ENCODE measurements around the gene CPNE9.

Gene CPNE9

DNA sequence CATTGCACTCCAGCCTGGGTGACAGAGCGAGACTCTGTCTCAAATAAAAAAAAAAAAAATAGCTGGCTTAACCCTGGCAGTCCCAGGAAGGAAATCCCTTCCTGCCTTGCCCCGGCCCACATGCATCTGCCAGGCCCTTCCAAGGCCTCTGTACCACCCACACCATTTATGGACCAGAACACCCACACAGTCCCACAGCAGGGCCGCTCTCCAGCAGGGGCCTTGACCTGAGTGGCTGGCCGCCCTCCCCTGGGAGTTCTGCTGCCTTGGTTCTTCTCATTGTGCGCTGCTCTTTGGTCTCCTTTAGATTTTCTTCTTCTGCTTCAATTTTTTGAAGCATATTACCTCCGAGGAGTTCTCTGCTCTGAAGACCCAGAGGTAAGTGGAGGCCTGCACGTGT lies 16.1 kb upstream of the CPNE9 start:
- no peak for DNase-seq (ENCODE audit: low read depth)

DNA sequence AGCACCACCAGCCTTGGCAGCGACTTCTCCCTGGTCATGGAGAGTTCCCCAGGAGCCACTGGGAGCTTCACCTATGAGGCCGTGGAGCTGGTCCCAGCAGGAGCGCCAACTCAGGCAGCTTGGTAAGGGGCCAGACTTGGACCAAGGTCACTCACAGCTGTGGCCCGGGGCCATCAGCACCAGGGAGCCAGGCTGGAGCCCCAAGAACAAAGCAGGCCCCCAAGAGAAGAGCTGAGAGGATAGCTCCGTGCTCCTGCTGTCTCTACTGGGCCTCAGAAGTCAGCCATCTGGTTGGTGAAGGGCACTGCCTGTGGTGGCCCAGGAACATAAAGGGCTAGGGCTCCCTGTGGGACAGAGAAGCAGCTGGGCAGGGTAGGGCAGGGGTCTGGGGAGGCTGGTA lies 14.7 kb upstream of the CPNE9 start:
- DNase-seq (ENCODE audit: low read depth): no peak

DNA sequence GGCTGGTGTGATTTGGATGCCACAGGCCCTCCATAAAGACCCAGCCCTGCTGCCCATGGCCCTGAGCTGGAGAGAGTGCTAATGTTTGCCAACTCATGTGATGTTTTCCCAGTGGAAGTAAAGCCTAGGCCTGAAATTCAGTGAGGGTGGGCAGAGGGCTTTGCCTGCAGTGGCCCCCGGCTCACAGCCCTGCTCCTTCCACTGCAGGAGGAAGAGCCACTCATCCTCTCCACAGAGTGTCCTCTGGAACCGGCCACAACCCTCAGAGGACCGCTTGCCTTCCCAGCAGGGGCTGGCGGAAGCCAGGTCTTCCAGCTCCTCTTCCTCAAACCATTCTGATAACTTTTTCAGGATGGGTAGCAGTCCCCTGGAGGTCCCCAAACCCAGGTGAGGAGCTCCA lies 13.9 kb upstream of the CPNE9 start:
- no peak for DNase-seq (ENCODE audit: low read depth)

- no peak for DNase-seq (ENCODE audit: low read depth)
Observed at GRCh38 chr3:9690451-9691450, 12.9 kb upstream of the CPNE9 start.

GRCh38 chr3:9691636-9692035 lies 12.0 kb upstream of the CPNE9 start:
- DNase-seq (ENCODE audit: low read depth): no peak

GRCh38 chr3:9692416-9692815 lies 11.2 kb upstream of the CPNE9 start:
- no peak for DNase-seq (ENCODE audit: low read depth)

- no peak for DNase-seq (ENCODE audit: low read depth)
Observed at GRCh38 chr3:9695345-9695744, 8.3 kb upstream of the CPNE9 start.

DNA sequence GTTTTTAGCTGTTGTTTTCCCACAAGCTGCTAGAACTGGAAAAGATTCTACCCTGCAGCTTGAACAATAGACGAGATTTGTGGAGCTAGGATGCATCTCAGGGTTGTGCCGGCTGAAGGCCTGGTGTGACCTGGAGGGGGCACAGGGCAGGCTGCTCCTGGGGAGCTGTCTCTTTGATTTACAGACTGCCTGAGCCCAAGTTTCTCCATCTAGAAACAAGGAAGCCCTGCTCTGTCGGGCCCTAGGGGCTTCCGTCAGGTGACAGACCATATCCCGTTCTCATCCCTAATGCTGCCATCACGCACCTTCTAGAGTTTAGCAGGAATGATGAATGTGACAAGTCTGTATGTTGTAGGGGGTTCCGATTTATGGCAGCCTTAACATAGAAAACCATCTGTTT lies 7.9 kb upstream of the CPNE9 start:
- DNase-seq (ENCODE audit: low read depth): no peak

- no peak for DNase-seq (ENCODE audit: low read depth)
Observed at GRCh38 chr3:9696480-9697220, 7.0 kb upstream of the CPNE9 start.

DNA sequence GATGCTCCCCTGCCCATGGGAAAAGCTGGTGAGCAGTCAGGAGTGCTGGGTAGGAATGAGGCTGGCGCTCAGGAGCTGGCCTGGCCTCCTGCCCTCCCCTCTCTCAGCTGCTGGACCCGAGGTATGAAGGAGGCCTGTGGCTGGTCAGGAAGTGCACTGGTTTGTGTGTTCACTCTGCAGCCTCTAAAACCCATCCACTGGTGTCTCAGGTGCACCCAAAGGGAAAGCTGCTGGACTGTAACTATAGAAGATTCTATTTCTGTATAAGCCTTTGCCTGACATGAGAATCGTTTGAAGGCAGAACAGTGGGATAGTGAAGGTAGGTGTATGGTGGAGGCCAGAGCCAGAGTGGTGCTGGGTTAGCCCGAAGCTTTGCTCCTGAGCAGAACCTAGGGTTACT lies 5.7 kb upstream of the CPNE9 start:
- no peak for DNase-seq (ENCODE audit: low read depth)

DNA sequence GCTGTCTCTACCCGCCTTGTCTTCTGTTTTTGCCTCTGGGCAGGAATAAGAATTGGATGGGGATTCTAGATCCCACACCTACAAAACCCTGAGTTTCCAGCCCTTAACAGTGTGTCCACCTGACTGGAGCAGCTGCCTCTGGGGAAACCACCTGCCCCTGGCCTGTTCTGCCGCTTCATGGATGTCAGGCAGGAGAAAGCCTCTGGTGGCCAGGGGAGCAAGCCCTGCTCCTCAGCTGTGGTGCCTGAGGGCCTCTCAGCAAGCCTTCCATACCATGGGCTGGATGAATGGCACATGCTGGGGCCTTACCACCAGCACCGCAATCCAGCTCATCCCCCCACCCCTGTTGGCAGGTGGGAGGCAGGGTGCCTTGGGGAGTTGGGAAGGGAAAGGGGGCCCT lies 5.3 kb upstream of the CPNE9 start:
- DNase-seq (ENCODE audit: low read depth): no peak

DNA sequence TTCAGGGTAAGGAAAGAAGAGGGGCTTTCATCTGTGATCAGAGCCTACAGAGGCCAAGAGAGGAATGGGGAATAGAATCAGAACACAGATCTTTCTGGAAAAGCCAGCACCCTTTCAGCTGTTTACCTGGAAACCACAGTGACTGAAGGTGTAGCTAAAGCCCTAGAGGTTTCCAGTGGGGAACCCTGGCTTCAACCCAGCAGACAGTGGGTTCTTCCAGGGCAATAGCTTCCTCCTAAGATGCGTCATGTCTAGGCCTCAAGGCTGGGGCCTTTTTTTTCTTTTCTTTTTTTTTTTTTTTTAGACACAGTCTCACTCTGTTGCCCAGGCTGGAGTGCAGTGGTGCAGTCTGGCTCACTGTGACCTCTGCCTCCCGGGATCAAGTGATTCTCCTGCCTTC lies 3.1 kb upstream of the CPNE9 start:
- DNase-seq (ENCODE audit: low read depth): no peak

GRCh38 chr3:9701006-9701405 lies 2.6 kb upstream of the CPNE9 start:
- no peak for DNase-seq (ENCODE audit: low read depth)

DNA sequence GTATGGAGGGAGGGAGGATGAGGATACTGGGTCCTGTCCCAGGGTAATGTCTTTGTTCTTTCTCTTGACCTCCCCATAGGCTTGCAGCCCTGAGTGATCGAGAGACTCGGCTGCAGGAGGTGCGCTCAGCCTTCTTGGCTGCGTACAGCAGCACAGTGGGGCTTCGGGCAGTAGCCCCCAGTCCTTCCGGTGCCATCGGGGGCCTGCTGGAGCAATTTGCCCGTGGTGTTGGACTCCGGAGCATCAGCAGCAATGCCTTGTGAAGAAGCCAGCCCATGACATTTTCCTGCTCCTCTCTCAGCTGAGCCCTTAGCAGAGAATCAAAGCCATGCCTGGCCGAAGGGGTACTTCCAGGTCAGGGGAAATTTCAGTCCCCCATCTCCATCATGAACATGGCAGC lies 1.9 kb upstream of the CPNE9 start:
- DNase-seq (ENCODE audit: low read depth): no peak

- no peak for DNase-seq (ENCODE audit: low read depth)
Observed at GRCh38 chr3:9703240-9703639, 393 bp upstream of the CPNE9 start.

DNA sequence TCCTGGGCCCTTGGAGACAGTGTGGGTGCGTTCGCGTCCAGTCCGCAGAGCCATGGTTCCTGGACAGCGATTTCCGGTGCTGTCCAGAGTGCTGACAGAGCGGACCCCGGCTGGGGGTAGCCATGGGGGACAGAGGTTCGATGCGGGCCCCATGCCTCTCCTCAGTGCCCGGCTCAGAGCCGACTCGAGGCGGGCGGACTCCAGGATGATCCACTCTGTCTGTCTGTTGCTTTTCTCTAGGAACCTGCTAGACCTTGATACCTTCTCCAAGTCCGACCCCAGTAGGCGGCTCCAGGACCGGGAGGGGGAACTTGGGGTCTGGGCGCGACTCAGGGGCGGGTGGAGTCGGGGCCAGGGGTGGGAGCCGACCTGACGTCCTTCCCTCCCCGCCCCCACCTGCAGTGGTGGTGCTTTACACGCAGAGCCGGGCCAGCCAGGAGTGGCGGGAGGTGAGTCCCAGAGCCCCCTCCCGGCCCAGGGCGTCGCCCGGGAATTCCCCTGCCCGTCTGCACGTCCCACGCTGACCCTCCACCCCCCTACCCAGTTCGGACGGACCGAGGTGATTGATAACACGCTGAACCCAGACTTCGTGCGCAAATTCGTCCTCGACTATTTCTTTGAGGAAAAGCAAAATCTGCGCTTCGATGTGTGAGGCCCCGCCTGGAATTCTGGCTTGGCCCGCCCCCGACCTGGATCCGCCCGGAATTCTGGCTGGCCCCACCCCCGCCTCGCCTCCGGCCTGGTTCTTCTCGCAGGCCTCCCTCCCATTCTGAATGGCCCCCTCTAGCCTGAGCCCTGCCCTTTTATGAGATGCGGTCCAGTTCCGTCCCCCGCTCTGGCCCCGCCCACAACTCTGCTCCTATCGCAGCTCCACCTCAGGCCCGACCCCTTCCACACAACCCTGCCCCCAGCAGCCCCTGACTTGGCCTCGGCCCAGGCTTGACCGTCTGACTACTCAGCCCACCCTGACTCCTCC lies 1.0 kb downstream of the CPNE9 start:
- no peak for DNase-seq (ENCODE audit: low read depth)

- DNase-seq (ENCODE audit: low read depth): no peak
Observed at GRCh38 chr3:9710174-9710739, 6.6 kb downstream of the CPNE9 start.

GRCh38 chr3:9712415-9712814 lies 8.8 kb downstream of the CPNE9 start:
- no peak for DNase-seq (ENCODE audit: low read depth)

DNA sequence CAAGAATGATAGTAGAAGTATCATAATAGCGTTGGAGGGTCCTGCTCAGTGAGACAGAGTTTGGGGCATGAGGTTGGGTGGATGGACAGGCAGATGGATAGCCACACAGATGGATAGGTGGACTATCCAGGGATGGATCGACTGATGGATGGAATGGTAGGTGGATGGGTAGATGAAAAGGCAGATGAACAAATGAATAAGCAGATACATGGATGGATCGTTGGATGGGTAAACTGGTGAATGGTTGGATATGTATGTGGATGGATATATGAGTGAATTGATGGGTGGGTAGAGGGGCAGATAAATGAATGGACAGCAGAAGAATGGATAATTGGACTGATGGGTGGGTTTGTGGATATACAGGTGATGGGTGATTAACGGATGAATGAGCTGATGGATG lies 9.5 kb downstream of the CPNE9 start:
- DNase-seq (ENCODE audit: low read depth): no peak

DNA sequence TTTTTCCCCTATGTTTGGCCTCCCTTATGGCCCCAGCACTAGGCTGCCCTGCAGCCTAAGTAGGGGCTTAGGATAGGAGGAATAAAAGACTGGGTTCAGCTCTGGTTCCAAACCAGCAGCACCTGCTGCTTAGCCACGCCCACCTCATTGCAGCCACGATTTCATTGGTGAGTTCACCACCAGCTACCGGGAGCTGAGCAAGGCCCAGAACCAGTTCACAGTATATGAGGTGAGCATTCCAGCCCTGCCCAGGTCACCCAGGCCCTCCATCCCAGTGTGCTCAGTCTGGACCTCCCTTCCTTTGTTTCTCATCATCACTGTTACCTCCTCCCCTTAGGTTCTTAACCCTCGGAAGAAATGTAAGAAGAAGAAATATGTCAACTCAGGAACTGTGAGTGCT lies 11.5 kb downstream of the CPNE9 start:
- DNase-seq (ENCODE audit: low read depth): no peak

GRCh38 chr3:9715764-9716437 lies 12.3 kb downstream of the CPNE9 start:
- DNase-seq (ENCODE audit: low read depth): no peak
